Ishikawa (cell line): ENCODE results near the gene GPR17.

Source experiments
- CREB1 ChIP-seq: IDR thresholded peaks from 2 replicates; pipeline ENCODE4 v1.6.1; 2012; ENCODE audit warnings: low read depth
- EP300 ChIP-seq: IDR thresholded peaks from 2 replicates; pipeline ENCODE4 v1.6.1; 2012; ENCODE audit warnings: borderline replicate concordance
- MAX ChIP-seq: IDR thresholded peaks from 2 replicates; pipeline ENCODE4 v1.6.1; 2012
- RAD21 ChIP-seq: IDR thresholded peaks from 2 replicates; pipeline ENCODE4 v1.6.1; 2012; ENCODE audit warnings: low read depth
- YY1 ChIP-seq: IDR thresholded peaks from 2 replicates; pipeline ENCODE4 v1.6.1; 2012; ENCODE audit warnings: low read depth

DNA sequence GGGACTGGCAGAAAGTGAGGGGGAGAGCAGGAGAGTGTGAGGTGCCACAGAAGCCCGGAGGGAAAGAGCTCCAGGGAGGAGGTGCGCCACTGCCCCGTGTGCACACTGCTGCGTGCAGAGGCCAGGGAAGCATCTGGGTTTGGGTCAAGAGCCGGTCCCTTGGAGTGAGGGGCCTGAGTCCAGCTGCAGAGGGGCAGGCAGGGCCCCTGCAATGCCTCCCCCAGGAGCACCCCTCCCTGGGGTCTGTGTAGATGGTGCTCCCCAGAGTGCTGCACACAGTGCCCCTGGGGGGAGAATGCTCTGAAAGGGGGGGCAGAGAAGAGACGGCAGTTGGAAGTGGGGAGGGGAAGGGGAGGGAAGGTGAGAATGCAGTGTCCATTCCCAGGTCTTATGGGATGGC lies 33.0 kb downstream of the GPR17 start:
- TF ChIP-seq CREB1 (no peak), MAX (no peak), YY1 (no peak), RAD21 (no peak), EP300 (no peak)
